ENCODE data around the gene LAMP1. TPM values are rescaled to one million over a fixed set of nuclear protein-coding genes. Genes with fewer than 3 reads are reported as not detected.

LAMP1 gene
- total and polyA plus RNA-seq, 2 of the 4 experiments (the other 2 are of a cell fraction) = 60.6 to 229 TPM

GRCh38 chr13:113351514-113352026, 54.5 kb downstream of the LAMP1 start:
- WGBS, 2 experiments (ENCODE audit: extremely low coverage in 2 of 2, insufficient read length in 1 of 2) = 29% methylated on average over 8 of the region's 17 CpGs; no CpG with 5 or more reads in 1 of the 2 experiments

More at GRCh38 chr13:113351514-113352026, 54.5 kb downstream of the LAMP1 start:
- H2BK15ac ChIP-seq (ENCODE audit: low read depth, low read length) = no peak overlapping the region
- H3K18ac ChIP-seq (ENCODE audit: low read depth, low read length) = no peak overlapping the region
- BruUV-seq (replicated peaks) = no TSS peak
- DNase-seq (no peak), ATAC-seq (ENCODE audit: low read depth) (peak; percentile 42)
- H2AK9ac ChIP-seq (replicated peaks; ENCODE audit: low read depth, low read length, poor library complexity) = no peak overlapping the region
- no peak overlapping the region for H3K23ac ChIP-seq (ENCODE audit: low read depth, low read length)
- no peak overlapping the region for H3K9ac ChIP-seq (ENCODE audit: low read depth, low read length)
- TF ChIP-seq SMC3 (IDR thresholded peaks at IDR 0.05; ENCODE audit: low read depth, low read length) (no peak), MAFK (IDR thresholded peaks at IDR 0.05; ENCODE audit: low read depth, low read length) (no peak), RAD21 (IDR thresholded peaks at IDR 0.05; ENCODE audit: low read length) (no peak)
- H3K4ac ChIP-seq (ENCODE audit: low read depth, low read length) = no peak overlapping the region
- no peaks in the 10 kb centered on the region for H3K9me1 ChIP-seq (ENCODE audit: insufficient read depth, low read length)
- no peak overlapping the region for H4K5ac ChIP-seq (ENCODE audit: low read depth, low read length)
- no peak overlapping the region for H3K4me2 ChIP-seq (ENCODE audit: low read depth, low read length)
- H4K91ac ChIP-seq (ENCODE audit: insufficient read depth, low read depth, low read length) = no peak overlapping the region
- no peak overlapping the region for H2AK5ac ChIP-seq (ENCODE audit: low read depth, low read length)
- H2BK5ac ChIP-seq (ENCODE audit: low read depth, low read length, poor library complexity, severe bottlenecking) = no peak overlapping the region
- H2BK120ac ChIP-seq (ENCODE audit: low read depth, low read length) = no peak overlapping the region
- no peaks in the 10 kb centered on the region; the same call in 1 of the 2 replicates for H3K4me1 ChIP-seq (ENCODE audit: control insufficient read depth, insufficient read depth, low read length)
- H2BK20ac ChIP-seq (ENCODE audit: low read depth, low read length) = no peak overlapping the region
- peak overlapping the region; percentile 35 for H2AFZ ChIP-seq (replicated peaks; ENCODE audit: low read length, poor library complexity)
- H4K20me1 ChIP-seq (ENCODE audit: insufficient read depth, low read length) = no peaks in the 10 kb centered on the region
- H3K27ac ChIP-seq (ENCODE audit: insufficient read depth, low read length) = no peak overlapping the region
- dilution Hi-C loops (cut with HindIII; ENCODE audit: low sequenced_read_pairs, unreplicated experiment) (no loop called here), in situ Hi-C loops (cut with MboI; ENCODE audit: low sequenced_read_pairs) (no loop called here), intact Hi-C loops (cut with micrococcal nuclease) (no loop called here)
- no peak overlapping the region for H3K14ac ChIP-seq (replicated peaks; ENCODE audit: low read depth, low read length)
- CTCF ChIA-PET = no interaction called here
- H3K27me3 ChIP-seq (ENCODE audit: control insufficient read depth, insufficient read depth, low read length) = peaks cover 3% of the 10 kb centered on the region; the same call in 1 of the 2 replicates
- POLR2A ChIA-PET (ENCODE audit: unreplicated experiment) = no interaction called here
- H3K56ac ChIP-seq (ENCODE audit: extremely low read depth, insufficient read depth, low read length) = no peak overlapping the region
- no peak overlapping the region for H4K8ac ChIP-seq (ENCODE audit: low read depth in 2 of 2, low read length in 2 of 2)
- H3K36me3 ChIP-seq (ENCODE audit: control insufficient read depth, insufficient read depth, low read length) = no peaks in the 10 kb centered on the region
- H3K9me3 ChIP-seq (ENCODE audit: control insufficient read depth, insufficient read depth, low read length) = peaks cover 7% of the 10 kb centered on the region
- H3K79me1 ChIP-seq (ENCODE audit: low read depth in 1 of 2, low read length in 2 of 2) = no peaks in the 10 kb centered on the region
- H3K4me3 ChIP-seq (ENCODE audit: insufficient read depth, low read depth, low read length) = no peak overlapping the region
